GM23338 (cell line): Measurements from ENCODE around the gene FAM120AOS. TPM values are rescaled to one million over a fixed set of nuclear protein-coding genes. Genes with fewer than 3 reads are reported as not detected.
A peak's percentile ranks its signal among the peaks of the same experiment; 100 is the strongest.

Experiments used
- ATAC-seq: fragments of 200-7000 bp; cut with Tn5 transposase; 3 replicates; pipeline ENCODE4 v1.9.1; 2020
- DNase-seq: peaks from one replicate; pipeline ENCODE4 v3.0.0-alpha.2; 2015; ENCODE audit warnings: low spot score
- H2AFZ ChIP-seq: fragments of 200-600 bp; sonication (generic); 2 replicates; pipeline ENCODE4 v1.8.0; 2016; ENCODE audit warnings: antibody characterized with exemption, mild to moderate bottlenecking, moderate library complexity
- H3F3A ChIP-seq: fragments of 200-600 bp; sonication (generic); replicated peaks from 2 replicates; pipeline ENCODE4 v1.8.0; 2017; ENCODE audit warnings: antibody characterized with exemption, mixed run types, low read depth
- H3K27ac ChIP-seq: fragments of 200-600 bp; sonication (generic); 2 replicates; pipeline ENCODE4 v1.6.1; 2016; ENCODE audit warnings: low read depth
- H3K27me3 ChIP-seq: fragments of 200-600 bp; sonication (generic); 2 replicates; pipeline ENCODE4 v1.8.0; 2016; ENCODE audit warnings: mild to moderate bottlenecking, mixed run types, moderate library complexity; ENCODE audit not compliant: insufficient read depth
- H3K36me3 ChIP-seq: fragments of 200-600 bp; sonication (generic); 2 replicates; pipeline ENCODE4 v1.8.0; 2016; ENCODE audit warnings: mild to moderate bottlenecking; ENCODE audit not compliant: insufficient read depth
- H3K4me1 ChIP-seq: fragments of 200-600 bp; sonication (generic); 2 replicates; pipeline ENCODE4 v1.8.0; 2016; ENCODE audit warnings: mild to moderate bottlenecking, moderate library complexity; ENCODE audit not compliant: insufficient read depth
- H3K4me2 ChIP-seq: fragments of 200-600 bp; sonication (generic); 2 replicates; pipeline ENCODE4 v1.7.1; 2017; ENCODE audit warnings: mixed run types
- H3K4me3 ChIP-seq: fragments of 200-600 bp; sonication (generic); 2 replicates; pipeline ENCODE4 v1.6.1; 2016; ENCODE audit warnings: mixed run types
- H3K79me2 ChIP-seq: fragments of 200-600 bp; sonication (generic); replicated peaks from 2 replicates; pipeline ENCODE4 v1.8.0; 2017; ENCODE audit warnings: mild to moderate bottlenecking; ENCODE audit not compliant: insufficient read depth
- H3K9me2 ChIP-seq: fragments of 200-600 bp; sonication (generic); 2 replicates; pipeline ENCODE4 v1.8.0; 2017; ENCODE audit not compliant: insufficient read depth
- H4K20me1 ChIP-seq: fragments of 200-600 bp; sonication (generic); replicated peaks from 2 replicates; pipeline ENCODE4 v1.8.0; 2017; ENCODE audit warnings: mild to moderate bottlenecking; ENCODE audit not compliant: insufficient read depth
- H3K27ac Mint-ChIP-seq: 2 replicates; pipeline ENCODE4 v1.8.0; 2020; ENCODE audit warnings: inconsistent platforms, mild to moderate bottlenecking, moderate library complexity, mixed read lengths
- H3K27me3 Mint-ChIP-seq: 3 replicates; pipeline ENCODE4 v1.8.0; 2022; ENCODE audit warnings: low read depth, mild to moderate bottlenecking, moderate library complexity, mixed read lengths, inconsistent platforms; ENCODE audit not compliant: insufficient read depth, poor library complexity
- H3K36me3 Mint-ChIP-seq: 3 replicates; pipeline ENCODE4 v1.8.0; 2021; ENCODE audit warnings: low read depth, mild to moderate bottlenecking, inconsistent platforms, moderate library complexity, mixed read lengths
- H3K4me1 Mint-ChIP-seq: 3 replicates; pipeline ENCODE4 v1.8.0; 2020; ENCODE audit warnings: mild to moderate bottlenecking, inconsistent platforms, mixed read lengths
- H3K4me3 Mint-ChIP-seq: 3 replicates; pipeline ENCODE4 v1.8.0; 2021; ENCODE audit warnings: moderate library complexity, mild to moderate bottlenecking, inconsistent platforms, mixed read lengths
- H3K9me3 Mint-ChIP-seq: 3 replicates; pipeline ENCODE4 v1.8.0; 2020; ENCODE audit warnings: moderate library complexity, mild to moderate bottlenecking, inconsistent platforms, mixed read lengths
- CREB1 ChIP-seq: fragments of 250-450 bp; sonication (Bioruptor Pico); IDR thresholded peaks from 2 replicates; pipeline ENCODE4 v1.5.0; 2020; ENCODE audit warnings: low read depth, mild to moderate bottlenecking, moderate library complexity
- EZH2 ChIP-seq: fragments of 200-600 bp; sonication (generic); IDR thresholded peaks from one replicate; pipeline ENCODE4 v1.8.0; 2017; ENCODE audit warnings: antibody characterized with exemption, mild to moderate bottlenecking, low read depth; ENCODE audit not compliant: unreplicated experiment
- EZH2phosphoT487 ChIP-seq: fragments of 200-600 bp; sonication (generic); IDR thresholded peaks from one replicate; pipeline ENCODE4 v1.8.1; 2018; ENCODE audit warnings: antibody characterized with exemption; ENCODE audit not compliant: unreplicated experiment
- JUNB ChIP-seq: IDR thresholded peaks from one replicate; pipeline ENCODE4 v1.6.1; 2016; ENCODE audit warnings: antibody characterized with exemption; ENCODE audit not compliant: unreplicated experiment
- NANOG ChIP-seq: IDR thresholded peaks from 2 replicates; pipeline ENCODE4 v1.6.1; 2016; ENCODE audit warnings: antibody characterized with exemption, borderline replicate concordance
- POLR2AphosphoS5 ChIP-seq: IDR thresholded peaks from 2 replicates; pipeline ENCODE4 v1.6.1; 2016; ENCODE audit warnings: antibody characterized with exemption, low read depth
- STAT1 ChIP-seq: IDR thresholded peaks from one replicate; pipeline ENCODE4 v1.6.1; 2016; ENCODE audit warnings: antibody characterized with exemption; ENCODE audit not compliant: unreplicated experiment
- ZNF114 ChIP-seq: fragments of 250-450 bp; sonication (Bioruptor Pico); IDR thresholded peaks from 2 replicates; pipeline ENCODE4 v1.5.0; 2020; ENCODE audit warnings: mild to moderate bottlenecking, moderate library complexity
- ZNF331 ChIP-seq: fragments of 250-450 bp; sonication (Bioruptor Pico); IDR thresholded peaks from 2 replicates; pipeline ENCODE4 v1.5.0; 2020; ENCODE audit warnings: low read depth, mild to moderate bottlenecking, moderate library complexity
- ZNF462 ChIP-seq: fragments of 250-450 bp; sonication (Bioruptor Pico); IDR thresholded peaks from 2 replicates; pipeline ENCODE4 v1.5.0; 2020; ENCODE audit warnings: mild to moderate bottlenecking, moderate library complexity
- polyA plus RNA-seq: library from polyadenylated mRNA; unstranded; fragments of >200 nt; fragmentation: Nextera tagmentation; extraction: Ambion mirVana; gene quantifications from 2 replicates; pipeline ENCODE4 v1.2.1, GENCODE V29; 2016
- total RNA-seq: library from RNA; depleted of rRNA; stranded (reverse); fragments of >200 nt; shearing (Covaris generic); gene quantifications from 2 replicates; pipeline ENCODE4 v1.2.3, GENCODE V29; 2014
- TF ChIP-seq, protein P1 (sequence below): IDR thresholded peaks from one replicate; pipeline ENCODE4 v1.6.1; 2018; ENCODE audit warnings: antibody characterized with exemption; ENCODE audit not compliant: unreplicated experiment
- TF ChIP-seq, protein P2 (sequence below), 2 experiments: fragments of 200-600 bp in 1 of 2; sonication (generic) in 1 of 2; conservative IDR thresholded peaks; 2 replicates each; pipeline versions ENCODE4 v1.5.1 to v1.6.1; 2016 to 2017; ENCODE audit warnings: antibody characterized with exemption in 2 of 2, low read depth in 2 of 2, mild to moderate bottlenecking in 2 of 2, moderate library complexity in 1 of 2
- TF ChIP-seq, protein P3 (sequence below): IDR thresholded peaks from 2 replicates; pipeline ENCODE4 v1.6.1; 2016; ENCODE audit warnings: antibody characterized with exemption

Gene FAM120AOS
- total and polyA plus RNA-seq, 2 experiments from 2014 or later = 31.5 to 40.4 TPM

DNA sequence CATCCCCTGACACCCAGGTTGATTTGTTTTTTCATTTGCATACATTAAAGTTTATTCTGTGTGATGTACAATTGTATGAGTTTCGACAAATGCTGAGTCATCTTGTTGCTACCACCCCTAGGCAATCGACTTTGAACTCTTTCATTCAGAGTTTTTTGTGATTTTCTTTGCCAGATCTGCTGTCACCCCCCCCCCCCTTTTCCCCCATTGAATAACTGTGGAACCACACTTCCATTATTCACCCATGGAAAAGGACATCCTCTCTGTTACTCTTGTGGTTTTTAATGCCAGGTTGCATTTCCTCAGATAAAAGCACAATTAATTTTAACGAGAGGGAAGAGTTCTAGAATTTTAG lies 13.7 kb upstream of the FAM120AOS start:
- peaks cover 7% of the 10 kb centered on the region; the same call in 2 of the 3 replicates for H3K36me3 Mint-ChIP-seq
- TF ChIP-seq, protein P1, sequence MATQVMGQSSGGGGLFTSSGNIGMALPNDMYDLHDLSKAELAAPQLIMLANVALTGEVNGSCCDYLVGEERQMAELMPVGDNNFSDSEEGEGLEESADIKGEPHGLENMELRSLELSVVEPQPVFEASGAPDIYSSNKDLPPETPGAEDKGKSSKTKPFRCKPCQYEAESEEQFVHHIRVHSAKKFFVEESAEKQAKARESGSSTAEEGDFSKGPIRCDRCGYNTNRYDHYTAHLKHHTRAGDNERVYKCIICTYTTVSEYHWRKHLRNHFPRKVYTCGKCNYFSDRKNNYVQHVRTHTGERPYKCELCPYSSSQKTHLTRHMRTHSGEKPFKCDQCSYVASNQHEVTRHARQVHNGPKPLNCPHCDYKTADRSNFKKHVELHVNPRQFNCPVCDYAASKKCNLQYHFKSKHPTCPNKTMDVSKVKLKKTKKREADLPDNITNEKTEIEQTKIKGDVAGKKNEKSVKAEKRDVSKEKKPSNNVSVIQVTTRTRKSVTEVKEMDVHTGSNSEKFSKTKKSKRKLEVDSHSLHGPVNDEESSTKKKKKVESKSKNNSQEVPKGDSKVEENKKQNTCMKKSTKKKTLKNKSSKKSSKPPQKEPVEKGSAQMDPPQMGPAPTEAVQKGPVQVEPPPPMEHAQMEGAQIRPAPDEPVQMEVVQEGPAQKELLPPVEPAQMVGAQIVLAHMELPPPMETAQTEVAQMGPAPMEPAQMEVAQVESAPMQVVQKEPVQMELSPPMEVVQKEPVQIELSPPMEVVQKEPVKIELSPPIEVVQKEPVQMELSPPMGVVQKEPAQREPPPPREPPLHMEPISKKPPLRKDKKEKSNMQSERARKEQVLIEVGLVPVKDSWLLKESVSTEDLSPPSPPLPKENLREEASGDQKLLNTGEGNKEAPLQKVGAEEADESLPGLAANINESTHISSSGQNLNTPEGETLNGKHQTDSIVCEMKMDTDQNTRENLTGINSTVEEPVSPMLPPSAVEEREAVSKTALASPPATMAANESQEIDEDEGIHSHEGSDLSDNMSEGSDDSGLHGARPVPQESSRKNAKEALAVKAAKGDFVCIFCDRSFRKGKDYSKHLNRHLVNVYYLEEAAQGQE = no peak
- TF ChIP-seq EZH2phosphoT487 (no peak), POLR2AphosphoS5 (no peak), CREB1 (CRISPR knock-in tag) (no peak), ZNF114 (CRISPR knock-in tag) (no peak), NANOG (no peak), JUNB (no peak), EZH2 (no peak), ZNF462 (CRISPR knock-in tag) (no peak), STAT1 (no peak), ZNF331 (CRISPR knock-in tag) (no peak)
- TF ChIP-seq, protein P2, sequence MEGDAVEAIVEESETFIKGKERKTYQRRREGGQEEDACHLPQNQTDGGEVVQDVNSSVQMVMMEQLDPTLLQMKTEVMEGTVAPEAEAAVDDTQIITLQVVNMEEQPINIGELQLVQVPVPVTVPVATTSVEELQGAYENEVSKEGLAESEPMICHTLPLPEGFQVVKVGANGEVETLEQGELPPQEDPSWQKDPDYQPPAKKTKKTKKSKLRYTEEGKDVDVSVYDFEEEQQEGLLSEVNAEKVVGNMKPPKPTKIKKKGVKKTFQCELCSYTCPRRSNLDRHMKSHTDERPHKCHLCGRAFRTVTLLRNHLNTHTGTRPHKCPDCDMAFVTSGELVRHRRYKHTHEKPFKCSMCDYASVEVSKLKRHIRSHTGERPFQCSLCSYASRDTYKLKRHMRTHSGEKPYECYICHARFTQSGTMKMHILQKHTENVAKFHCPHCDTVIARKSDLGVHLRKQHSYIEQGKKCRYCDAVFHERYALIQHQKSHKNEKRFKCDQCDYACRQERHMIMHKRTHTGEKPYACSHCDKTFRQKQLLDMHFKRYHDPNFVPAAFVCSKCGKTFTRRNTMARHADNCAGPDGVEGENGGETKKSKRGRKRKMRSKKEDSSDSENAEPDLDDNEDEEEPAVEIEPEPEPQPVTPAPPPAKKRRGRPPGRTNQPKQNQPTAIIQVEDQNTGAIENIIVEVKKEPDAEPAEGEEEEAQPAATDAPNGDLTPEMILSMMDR (conservative IDR thresholded peaks at IDR 0.05; ENCODE audit: low read depth in 2 of 2) = no peak
- TF ChIP-seq, protein P3, sequence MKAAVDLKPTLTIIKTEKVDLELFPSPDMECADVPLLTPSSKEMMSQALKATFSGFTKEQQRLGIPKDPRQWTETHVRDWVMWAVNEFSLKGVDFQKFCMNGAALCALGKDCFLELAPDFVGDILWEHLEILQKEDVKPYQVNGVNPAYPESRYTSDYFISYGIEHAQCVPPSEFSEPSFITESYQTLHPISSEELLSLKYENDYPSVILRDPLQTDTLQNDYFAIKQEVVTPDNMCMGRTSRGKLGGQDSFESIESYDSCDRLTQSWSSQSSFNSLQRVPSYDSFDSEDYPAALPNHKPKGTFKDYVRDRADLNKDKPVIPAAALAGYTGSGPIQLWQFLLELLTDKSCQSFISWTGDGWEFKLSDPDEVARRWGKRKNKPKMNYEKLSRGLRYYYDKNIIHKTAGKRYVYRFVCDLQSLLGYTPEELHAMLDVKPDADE = no peak
- H3K27ac Mint-ChIP-seq = peak overlapping the region; percentile 95
- Histone ChIP-seq H3K4me2 (peak overlapping the region; percentile 41), H2AFZ (no peak overlapping the region), H3K9me2 (no peaks in the 10 kb centered on the region), H4K20me1 (peaks cover 43% of the 10 kb centered on the region), H3K79me2 (peaks cover 99% of the 10 kb centered on the region), H3K27ac (peak overlapping the region; percentile 10; the same call in 1 of the 2 replicates), H3K36me3 (no peaks in the 10 kb centered on the region), H3F3A (no peaks in the 10 kb centered on the region), H3K4me3 (no peak overlapping the region), H3K4me1 (peaks cover 61% of the 10 kb centered on the region), H3K27me3 (no peaks in the 10 kb centered on the region)
- H3K4me1 Mint-ChIP-seq = peaks cover 70% of the 10 kb centered on the region
- no peaks in the 10 kb centered on the region for H3K9me3 Mint-ChIP-seq
- ATAC-seq = no peak
- H3K4me3 Mint-ChIP-seq = no peak overlapping the region
- H3K27me3 Mint-ChIP-seq = peaks cover 2% of the 10 kb centered on the region
- DNase-seq = no peak
